ENCODE measurements around the gene HSPA12A. TPM values are rescaled to one million over a fixed set of nuclear protein-coding genes. Genes with fewer than 3 reads are reported as not detected.
A peak's percentile ranks its signal among the peaks of the same experiment; 100 is the strongest.

HSPA12A gene
- total RNA-seq, 4 donors from 2014 or later = 9.6 to 26.6 (median 18.2) TPM

- Histone ChIP-seq H3K4me3 (no peak overlapping the region), H3K9me3 (no peaks in the 10 kb centered on the region), H3K27ac (no peak overlapping the region), H3K4me1 (no peaks in the 10 kb centered on the region), H3K36me3 (no peaks in the 10 kb centered on the region), H3K27me3 (no peaks in the 10 kb centered on the region)
- DNase-seq (ENCODE audit: low spot score in 2 of 2) = no peak
- 84% methylated on average over 7 of the region's 11 CpGs for WGBS
- no peak for TF ChIP-seq POLR2AphosphoS5 (IDR thresholded peaks at IDR 0.05)
- no peak for TF ChIP-seq POLR2A (IDR thresholded peaks at IDR 0.05)
- no peak for TF ChIP-seq EP300 (IDR thresholded peaks at IDR 0.05)
- no peak for TF ChIP-seq CTCF (IDR thresholded peaks at IDR 0.05)
These were observed 37.4 kb downstream of the HSPA12A start for GRCh38 chr10:116704926-116705325.

- no peaks in the 10 kb centered on the region for H3K36me3 ChIP-seq
- TF ChIP-seq POLR2A (IDR thresholded peaks at IDR 0.05) (no peak), EP300 (IDR thresholded peaks at IDR 0.05) (no peak), CTCF (IDR thresholded peaks at IDR 0.05) (no peak), POLR2AphosphoS5 (IDR thresholded peaks at IDR 0.05) (no peak)
- WGBS = 86% methylated on average over 1 of the region's 9 CpGs
- H3K9me3 ChIP-seq = no peaks in the 10 kb centered on the region
- no peaks in the 10 kb centered on the region for H3K27me3 ChIP-seq
- H3K4me3 ChIP-seq = no peak overlapping the region
- no peaks in the 10 kb centered on the region for H3K4me1 ChIP-seq
- H3K27ac ChIP-seq = no peak overlapping the region
- DNase-seq (ENCODE audit: low spot score in 2 of 2) = peak in 1 of 2 donors; percentile 22
These were observed 40.2 kb downstream of the HSPA12A start for GRCh38 chr10:116702165-116702564.

GRCh38 chr10:116699471-116700150 is 42.8 kb downstream of the HSPA12A start:
- H3K4me3 ChIP-seq = no peak overlapping the region
- TF ChIP-seq POLR2A (IDR thresholded peaks at IDR 0.05) = no peak
- TF ChIP-seq POLR2AphosphoS5 (IDR thresholded peaks at IDR 0.05) = no peak
- DNase-seq (ENCODE audit: low spot score in 2 of 2) = peak in 1 of 2 donors; percentile 20
- WGBS = 56% methylated on average over 5 of the region's 5 CpGs
- no peaks in the 10 kb centered on the region for H3K36me3 ChIP-seq
- H3K27ac ChIP-seq = no peak overlapping the region
- H3K9me3 ChIP-seq = no peaks in the 10 kb centered on the region
- no peaks in the 10 kb centered on the region for H3K4me1 ChIP-seq
- H3K27me3 ChIP-seq = no peaks in the 10 kb centered on the region

- TF ChIP-seq EP300 (IDR thresholded peaks at IDR 0.05) (no peak), POLR2A (IDR thresholded peaks at IDR 0.05) (no peak), POLR2AphosphoS5 (IDR thresholded peaks at IDR 0.05) (no peak), CTCF (IDR thresholded peaks at IDR 0.05) (no peak)
- Histone ChIP-seq H3K9me3 (no peaks in the 10 kb centered on the region), H3K4me3 (no peak overlapping the region), H3K27ac (no peak overlapping the region), H3K36me3 (no peaks in the 10 kb centered on the region), H3K27me3 (no peaks in the 10 kb centered on the region), H3K4me1 (no peaks in the 10 kb centered on the region)
- DNase-seq (ENCODE audit: low spot score in 2 of 2) = peak in 1 of 2 donors; percentile 5
- WGBS = 85% methylated on average over 9 of the region's 9 CpGs
These were observed 43.3 kb downstream of the HSPA12A start for GRCh38 chr10:116699049-116699448.

- H3K36me3 ChIP-seq = no peaks in the 10 kb centered on the region
- no peaks in the 10 kb centered on the region for H3K4me1 ChIP-seq
- DNase-seq (ENCODE audit: low spot score in 2 of 2) = peak in 1 of 2 donors; percentile 31
- no peak overlapping the region for H3K4me3 ChIP-seq
- no peak overlapping the region for H3K27ac ChIP-seq
- no peaks in the 10 kb centered on the region for H3K9me3 ChIP-seq
- TF ChIP-seq POLR2A (IDR thresholded peaks at IDR 0.05) = no peak
- no peak for TF ChIP-seq POLR2AphosphoS5 (IDR thresholded peaks at IDR 0.05)
- TF ChIP-seq CTCF (IDR thresholded peaks at IDR 0.05) = no peak
- TF ChIP-seq EP300 (IDR thresholded peaks at IDR 0.05) = no peak
- no peaks in the 10 kb centered on the region for H3K27me3 ChIP-seq
- 92% methylated on average over 9 of the region's 9 CpGs for WGBS
These were observed 44.0 kb downstream of the HSPA12A start for GRCh38 chr10:116698364-116698763.
